ENCODE results near the gene EIF2AK3.
"Not testable (repeated sequence)": the region's sequence is repeated elsewhere in the genome, so short reads cannot be mapped to it uniquely, and the experiment has no call there.

Gene EIF2AK3

GRCh38 chr2:88549616-88550292, 77.5 kb downstream of the EIF2AK3 start:
- FAIRE-seq (no peak), DNase-seq (ENCODE audit: insufficient read length, low spot score) (no peak)

- not testable (repeated sequence) for DNase-seq (ENCODE audit: insufficient read length, low spot score); FAIRE-seq
These were observed 81.0 kb downstream of the EIF2AK3 start for GRCh38 chr2:88546291-88546690.

GRCh38 chr2:88545118-88545517, 82.1 kb downstream of the EIF2AK3 start:
- FAIRE-seq (no peak), DNase-seq (ENCODE audit: insufficient read length, low spot score) (peak; percentile 50)

GRCh38 chr2:88543541-88544057, 83.7 kb downstream of the EIF2AK3 start:
- FAIRE-seq: no peak

GRCh38 chr2:88542668-88543067, 84.6 kb downstream of the EIF2AK3 start:
- no peak for DNase-seq (ENCODE audit: insufficient read length, low spot score)
- no peak for FAIRE-seq

More at GRCh38 chr2:88543541-88544057, 83.7 kb downstream of the EIF2AK3 start:
- no peak for DNase-seq (ENCODE audit: insufficient read length, low spot score)

- no peak for DNase-seq (ENCODE audit: insufficient read length, low spot score)
- no peak for FAIRE-seq
These were observed 86.9 kb downstream of the EIF2AK3 start for GRCh38 chr2:88540346-88540745.

GRCh38 chr2:88538362-88538917, 88.8 kb downstream of the EIF2AK3 start:
- no peak for DNase-seq (ENCODE audit: insufficient read length, low spot score)
- no peak for FAIRE-seq

GRCh38 chr2:88537640-88538039, 89.6 kb downstream of the EIF2AK3 start:
- DNase-seq (ENCODE audit: insufficient read length, low spot score): no peak
- FAIRE-seq: no peak

GRCh38 chr2:88530081-88530480, 97.2 kb downstream of the EIF2AK3 start:
- no peak for DNase-seq (ENCODE audit: insufficient read length, low spot score)
- FAIRE-seq: no peak

- DNase-seq (ENCODE audit: insufficient read length, low spot score): no peak
These were observed 105.7 kb downstream of the EIF2AK3 start for GRCh38 chr2:88521445-88522073.

GRCh38 chr2:88517759-88518201, 109.5 kb downstream of the EIF2AK3 start:
- no peak for DNase-seq (ENCODE audit: insufficient read length, low spot score)
- FAIRE-seq: no peak

More at GRCh38 chr2:88521445-88522073, 105.7 kb downstream of the EIF2AK3 start:
- FAIRE-seq: no peak

Data from HTR-8/SVneo (cell line).